AG04449 (cell line): ENCODE results near the gene RYK.

Source experiments
- CTCF ChIA-PET: fragments of 350-600 bp; formaldehyde crosslinking; extraction: SDS; loops from one replicate; lab custom pipeline; 2021; ENCODE audit warnings: antibody characterized with exemption; lab: Yijun Ruan, JAX
- POLR2A ChIA-PET: fragments of 400-600, 350-600 bp; formaldehyde crosslinking; extraction: SDS; loops from one replicate; lab custom pipeline; 2020; ENCODE audit warnings: antibody characterized with exemption, inconsistent platforms; lab: Yijun Ruan, JAX
- DNase-seq: peaks from one replicate; pipeline ENCODE4 v3.0.0-alpha.2; 2010; ENCODE audit warnings: low read depth, low spot score
- H3K4me3 ChIP-seq: 2 replicates; pipeline ENCODE4 v1.5.1; 2011; ENCODE audit warnings: low read depth, mild to moderate bottlenecking, control low read depth, low read length
- CTCF ChIP-seq: IDR thresholded peaks from one replicate; pipeline ENCODE4 v1.5.1; 2011; ENCODE audit warnings: mild to moderate bottlenecking, moderate library complexity, low read length, control low read depth, inconsistent platforms; ENCODE audit not compliant: insufficient read depth; ENCODE audit errors: missing control alignments

The RYK gene

DNA sequence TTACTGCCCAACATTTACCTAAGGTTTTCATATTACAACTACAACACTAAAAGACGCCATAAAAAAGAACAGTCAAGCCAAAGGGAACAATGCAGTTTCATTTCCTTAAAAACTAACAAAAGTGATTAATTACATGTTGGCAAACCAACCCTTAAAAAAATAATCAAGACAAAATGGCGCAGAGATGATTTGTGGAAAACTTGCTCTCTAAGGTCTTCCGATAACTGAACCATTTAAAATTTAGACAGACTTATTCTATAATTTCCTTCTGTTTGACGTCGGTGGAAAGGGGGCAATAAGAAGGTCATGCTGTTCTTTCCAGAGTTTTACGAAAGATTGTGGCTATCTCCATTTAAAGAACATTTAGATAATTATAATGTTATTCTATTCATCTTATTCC, 87.6 kb downstream of the RYK start:
- DNase-seq = no peak
- CTCF ChIA-PET = interaction anchor here (0.6 to 2.5 kb wide), 2 partner anchors 50 to 233 kb away, joined by 3 to 8 read pairs; no protein-coding TSS in a partner anchor
- POLR2A ChIA-PET = no interaction called here
- TF ChIP-seq CTCF = no peak
- H3K4me3 ChIP-seq = no peak overlapping the region

DNA sequence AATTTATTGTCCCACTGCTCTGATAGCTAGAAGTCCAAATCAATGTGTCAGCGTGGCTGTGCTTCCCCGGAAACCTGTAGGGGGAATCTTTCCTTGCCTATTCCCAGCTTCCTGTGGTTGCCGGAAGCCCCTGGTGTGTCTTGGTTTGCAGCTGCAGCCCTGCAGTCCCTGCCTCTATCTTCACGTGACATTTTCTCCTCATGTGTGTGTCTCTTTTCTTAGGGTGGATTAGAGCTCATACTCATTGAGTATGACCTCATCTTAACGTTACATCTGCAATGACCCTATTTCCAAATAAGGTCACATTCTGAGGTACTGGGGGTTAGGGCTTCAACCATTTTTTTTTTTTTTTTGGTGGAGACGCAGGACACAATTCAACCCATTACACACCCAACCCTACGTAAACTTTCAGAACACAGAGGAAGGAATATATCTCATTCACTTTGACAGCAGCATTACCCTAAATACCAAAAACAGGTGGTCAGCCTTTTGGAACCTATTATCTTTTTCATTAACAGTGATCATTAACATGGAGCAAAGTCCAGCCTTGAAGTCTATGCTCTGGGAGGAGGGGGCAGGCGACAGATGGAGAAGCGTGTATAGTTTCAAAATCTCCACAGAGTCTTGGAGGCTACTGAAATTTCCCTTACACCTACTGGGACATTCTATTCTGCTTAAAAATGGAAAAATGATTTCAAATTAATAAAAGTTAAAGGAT, 88.6 kb downstream of the RYK start:
- TF ChIP-seq CTCF = no peak
- no peak for DNase-seq
- H3K4me3 ChIP-seq = no peak overlapping the region
- CTCF ChIA-PET = interaction anchor here (1.2 to 1.6 kb wide), 3 partner anchors 10 to 234 kb away, joined by 3 to 5 read pairs (median 4); no protein-coding TSS in a partner anchor
- POLR2A ChIA-PET = no interaction called here

- POLR2A ChIA-PET = no interaction called here
- DNase-seq = no peak
- H3K4me3 ChIP-seq = no peak overlapping the region
- CTCF ChIA-PET = interaction anchor here (1.1 to 2.9 kb wide), 2 partner anchors 57 to 226 kb away, joined by 3 to 9 read pairs; no protein-coding TSS in a partner anchor
- no peak for TF ChIP-seq CTCF
Measured at GRCh38 chr3:134155446-134155845, 95.2 kb downstream of the RYK start.

DNA sequence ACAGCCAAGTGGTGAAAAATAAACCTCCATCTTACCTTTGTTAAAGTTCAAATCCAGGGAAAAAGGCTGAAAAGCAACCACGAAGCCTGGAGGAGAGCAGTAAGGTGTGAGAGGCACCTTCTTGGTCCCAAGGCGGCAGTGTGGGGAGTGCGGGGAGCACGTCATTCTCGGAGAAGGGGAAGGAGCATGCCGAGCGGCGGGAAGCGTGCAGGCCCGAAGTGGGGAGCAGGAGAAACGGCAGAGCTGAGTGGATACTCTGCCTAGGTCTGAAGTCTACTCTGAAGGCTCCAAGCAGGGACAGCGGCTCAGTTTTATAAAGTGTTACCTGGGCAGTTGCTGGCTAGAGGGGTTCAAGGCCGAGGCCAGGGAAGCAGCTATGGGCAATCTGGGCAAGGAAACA, 96.9 kb downstream of the RYK start:
- CTCF ChIA-PET = interaction anchor here (1.2 kb wide), 1 partner anchor 58 kb away, joined by 3 read pairs; no protein-coding TSS in a partner anchor
- no peak for DNase-seq

GRCh38 chr3:134150476-134150875, 100.2 kb downstream of the RYK start:
- ChIA-PET POLR2A (no interaction called here), CTCF (no interaction called here)
- DNase-seq = no peak
- no peak for TF ChIP-seq CTCF
- H3K4me3 ChIP-seq = no peak overlapping the region

More for the DNA sequence above, 96.9 kb downstream of the RYK start:
- H3K4me3 ChIP-seq = no peak overlapping the region
- TF ChIP-seq CTCF = no peak
- POLR2A ChIA-PET = no interaction called here

DNA sequence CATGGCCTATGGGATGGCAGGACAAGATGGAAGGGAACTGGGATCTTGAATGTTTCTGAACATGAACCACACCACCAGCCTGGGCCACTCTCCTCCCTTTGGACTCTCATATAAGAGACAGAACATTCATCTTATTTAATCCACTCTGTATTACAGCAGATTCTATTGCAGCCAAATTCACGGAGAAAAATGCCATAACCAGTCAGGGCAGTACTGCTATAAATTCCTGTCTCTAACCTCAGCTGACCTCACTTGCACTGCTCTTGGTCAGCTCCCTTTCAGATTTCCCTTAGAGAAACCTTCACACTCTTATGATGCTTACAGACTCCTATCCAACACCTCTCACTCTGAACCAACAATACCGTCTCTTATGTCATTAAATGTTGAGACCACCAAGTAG, 101.4 kb downstream of the RYK start:
- no peak overlapping the region for H3K4me3 ChIP-seq
- ChIA-PET CTCF (interaction anchor here (0.8 to 1.0 kb wide), 2 partner anchors 219 to 221 kb away, joined by 3 to 4 read pairs; no protein-coding TSS in a partner anchor), POLR2A (no interaction called here)
- TF ChIP-seq CTCF = no peak
- no peak for DNase-seq
